DND-41 (cell line): Measurements from ENCODE around the gene NCS1.

Experiments used
- CTCF ChIP-seq: IDR thresholded peaks from 2 replicates; pipeline ENCODE4 v1.5.1; 2012; ENCODE audit warnings: borderline replicate concordance, low read length, moderate library complexity, mild to moderate bottlenecking; ENCODE audit not compliant: poor library complexity, severe bottlenecking; ENCODE audit errors: extremely low read depth
- EZH2 ChIP-seq: IDR thresholded peaks from 3 replicates; pipeline ENCODE4 v1.6.1; 2012; ENCODE audit warnings: borderline replicate concordance, low read depth, mild to moderate bottlenecking, moderate library complexity, low read length, inconsistent platforms; ENCODE audit not compliant: severe bottlenecking

DNA sequence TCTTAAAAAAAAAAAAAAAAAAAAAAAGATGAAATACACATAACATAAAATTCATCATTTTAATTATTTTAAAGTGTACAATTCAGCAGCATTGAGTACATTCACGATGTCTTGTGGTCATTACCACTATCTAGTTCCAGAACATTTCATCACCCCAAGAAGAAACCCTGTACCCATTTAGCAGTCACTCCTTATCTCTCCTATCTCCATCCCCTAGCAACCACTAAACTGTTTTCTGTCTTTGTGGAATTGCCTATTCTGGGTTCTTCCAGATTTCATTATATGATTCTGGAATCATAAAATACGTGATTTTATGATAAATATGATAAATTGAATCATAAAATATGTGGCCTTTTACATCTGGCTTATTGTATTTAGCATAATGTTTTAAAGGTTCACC, 84.4 kb downstream of the NCS1 start:
- no peak for TF ChIP-seq CTCF
- TF ChIP-seq EZH2 = no peak
